ENCODE data around the gene FXYD3.

The FXYD3 gene

DNA sequence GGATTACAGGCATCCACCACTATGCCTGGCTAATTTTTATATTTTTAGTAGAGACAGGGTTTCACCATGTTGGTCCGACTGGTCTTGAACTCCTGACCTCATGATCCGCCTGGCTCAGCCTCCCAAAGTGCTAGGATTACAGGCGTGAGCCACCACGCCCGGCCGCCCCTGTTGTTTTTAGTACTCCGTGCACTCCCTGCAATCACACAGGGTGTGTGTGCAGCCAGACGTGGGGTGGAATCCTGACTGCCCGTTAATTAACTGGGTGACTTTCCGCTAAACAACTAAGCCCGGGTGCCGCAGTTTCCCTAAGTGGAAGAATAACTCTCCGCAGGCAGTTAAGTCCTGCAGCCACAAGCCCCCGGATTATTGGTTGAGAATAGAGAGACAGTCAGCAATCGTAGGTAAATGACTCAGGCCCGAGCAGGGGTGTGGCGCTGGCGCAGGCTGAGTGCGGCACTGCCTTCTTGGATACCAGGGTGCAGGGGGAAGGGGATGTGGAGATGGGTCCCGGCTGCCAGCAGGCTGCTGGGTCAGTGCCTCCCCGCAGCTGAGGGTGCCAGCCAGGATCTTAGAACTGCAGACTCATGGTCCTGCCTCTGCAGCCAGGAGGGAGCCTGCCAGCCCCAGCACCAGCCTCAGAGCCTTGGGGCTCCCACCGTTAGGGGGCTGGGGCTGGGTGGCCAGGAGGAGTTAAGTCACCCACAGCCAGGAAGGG is 6.1 kb upstream of the FXYD3 start:
- no peaks in the 10 kb centered on the region for H3K36me3 Mint-ChIP-seq
- peaks cover 19% of the 10 kb centered on the region for H3K27me3 Mint-ChIP-seq
- ATAC-seq = no peak
- H3K27ac Mint-ChIP-seq = no peak overlapping the region
- H3K4me1 Mint-ChIP-seq = peaks cover 4% of the 10 kb centered on the region
- no peak overlapping the region for H3K4me3 Mint-ChIP-seq
- H3K9me3 Mint-ChIP-seq = no peaks in the 10 kb centered on the region

DNA sequence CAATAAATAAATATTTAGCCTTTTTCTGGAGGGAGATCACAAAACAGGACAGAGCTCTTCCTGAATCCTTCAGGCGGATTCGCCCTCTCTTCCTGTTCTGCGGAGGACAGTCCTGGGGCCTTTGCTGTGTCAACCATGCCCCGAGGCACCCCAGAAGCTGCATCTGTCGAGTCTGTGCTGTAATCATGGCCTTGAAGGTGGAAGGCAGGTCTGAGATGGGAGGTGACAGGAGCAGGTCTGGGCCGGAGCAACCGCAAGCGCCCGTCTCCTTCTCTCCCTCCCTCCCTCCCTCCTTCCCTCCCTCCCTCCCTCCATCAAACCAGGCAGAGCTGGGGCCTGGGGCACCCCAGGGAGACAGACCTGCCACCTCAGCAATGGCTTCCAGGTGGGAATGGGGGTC is 4.6 kb upstream of the FXYD3 start:
- H3K36me3 Mint-ChIP-seq = no peaks in the 10 kb centered on the region
- no peak overlapping the region for H3K27ac Mint-ChIP-seq
- H3K4me1 Mint-ChIP-seq = peaks cover 9% of the 10 kb centered on the region
- no peak overlapping the region for H3K4me3 Mint-ChIP-seq
- ATAC-seq = no peak
- H3K27me3 Mint-ChIP-seq = peaks cover 19% of the 10 kb centered on the region
- H3K9me3 Mint-ChIP-seq = no peaks in the 10 kb centered on the region

DNA sequence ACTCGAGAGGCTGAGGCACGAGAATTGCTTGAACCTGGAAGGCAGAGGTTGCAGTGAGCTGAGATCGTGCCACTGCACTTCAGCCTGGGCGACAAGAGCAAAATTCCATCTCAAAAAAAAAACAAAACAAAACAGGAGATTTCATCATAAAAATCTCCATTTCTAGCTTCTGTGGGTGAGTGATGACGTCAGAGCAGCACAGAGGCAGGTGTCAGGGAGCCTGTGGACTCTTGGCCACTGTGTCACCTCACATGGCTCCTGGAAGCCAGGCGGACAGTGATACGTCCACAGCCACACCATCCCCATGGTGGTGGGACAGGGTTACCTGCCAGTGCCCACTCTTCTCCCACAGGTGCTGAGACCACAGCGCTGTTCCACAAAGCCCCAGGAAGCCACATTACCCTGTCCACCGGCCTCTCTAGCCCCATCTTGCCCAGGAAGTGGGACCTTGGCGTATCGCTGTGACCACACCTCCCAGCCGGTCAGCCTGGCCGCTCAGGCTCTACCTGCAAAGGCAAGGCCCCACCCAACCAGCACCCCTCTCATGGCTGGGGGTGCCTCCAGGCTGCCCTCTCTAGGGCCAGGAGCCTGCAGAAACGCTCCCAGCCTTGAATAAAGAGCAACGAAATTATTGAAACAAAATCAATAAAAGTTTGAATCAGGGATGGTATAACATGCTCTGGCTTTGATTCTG is 2.5 kb upstream of the FXYD3 start:
- H3K9me3 Mint-ChIP-seq = no peaks in the 10 kb centered on the region
- H3K36me3 Mint-ChIP-seq = no peaks in the 10 kb centered on the region
- H3K27me3 Mint-ChIP-seq = peaks cover 19% of the 10 kb centered on the region
- H3K27ac Mint-ChIP-seq = no peak overlapping the region
- no peak overlapping the region for H3K4me3 Mint-ChIP-seq
- peaks cover 9% of the 10 kb centered on the region for H3K4me1 Mint-ChIP-seq
- ATAC-seq = no peak

DNA sequence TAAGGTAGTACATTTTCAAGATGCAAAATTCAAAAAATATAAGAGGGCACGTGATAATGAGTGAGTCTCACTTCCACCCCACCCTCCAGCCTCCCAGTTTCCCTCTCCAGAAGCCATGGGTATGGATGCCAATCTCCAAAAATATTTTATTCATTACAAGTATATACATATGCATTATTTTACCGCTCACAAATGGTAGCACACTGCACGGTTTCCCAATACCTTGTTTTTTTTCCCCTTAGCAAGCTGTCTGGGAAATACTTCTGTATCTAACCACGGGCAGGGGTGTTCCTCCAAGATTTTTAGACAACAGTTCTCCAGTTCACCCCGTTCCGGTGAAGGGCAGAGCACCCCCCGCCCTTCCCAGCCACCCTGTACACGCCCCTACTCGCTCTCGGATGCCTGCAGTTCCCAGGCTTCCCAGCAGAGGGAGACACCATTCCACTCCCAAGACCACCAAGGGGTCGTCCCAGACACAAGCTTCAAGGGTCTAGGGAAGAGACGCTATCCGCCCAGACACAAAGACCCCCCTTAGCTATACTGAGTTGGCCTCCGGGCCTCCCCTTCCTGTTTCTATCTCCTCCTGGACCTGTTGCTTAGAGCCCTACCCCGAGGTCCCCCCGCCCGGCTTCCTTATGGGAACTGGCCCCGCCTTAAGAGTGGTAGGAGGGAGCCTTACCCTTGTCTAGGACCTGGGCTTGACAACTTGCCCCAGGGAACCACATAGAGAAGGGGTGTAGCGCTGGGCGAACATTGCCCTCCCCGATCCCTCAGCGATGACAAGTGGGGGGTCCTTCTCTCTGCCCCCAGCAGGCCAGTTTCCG is 1.1 kb upstream of the FXYD3 start:
- Mint-ChIP-seq H3K27me3 (peaks cover 10% of the 10 kb centered on the region), H3K36me3 (no peaks in the 10 kb centered on the region), H3K27ac (peak overlapping the region; percentile 14), H3K4me1 (peaks cover 9% of the 10 kb centered on the region), H3K4me3 (peak overlapping the region; percentile 32), H3K9me3 (no peaks in the 10 kb centered on the region)
- ATAC-seq = peak; percentile 81

DNA sequence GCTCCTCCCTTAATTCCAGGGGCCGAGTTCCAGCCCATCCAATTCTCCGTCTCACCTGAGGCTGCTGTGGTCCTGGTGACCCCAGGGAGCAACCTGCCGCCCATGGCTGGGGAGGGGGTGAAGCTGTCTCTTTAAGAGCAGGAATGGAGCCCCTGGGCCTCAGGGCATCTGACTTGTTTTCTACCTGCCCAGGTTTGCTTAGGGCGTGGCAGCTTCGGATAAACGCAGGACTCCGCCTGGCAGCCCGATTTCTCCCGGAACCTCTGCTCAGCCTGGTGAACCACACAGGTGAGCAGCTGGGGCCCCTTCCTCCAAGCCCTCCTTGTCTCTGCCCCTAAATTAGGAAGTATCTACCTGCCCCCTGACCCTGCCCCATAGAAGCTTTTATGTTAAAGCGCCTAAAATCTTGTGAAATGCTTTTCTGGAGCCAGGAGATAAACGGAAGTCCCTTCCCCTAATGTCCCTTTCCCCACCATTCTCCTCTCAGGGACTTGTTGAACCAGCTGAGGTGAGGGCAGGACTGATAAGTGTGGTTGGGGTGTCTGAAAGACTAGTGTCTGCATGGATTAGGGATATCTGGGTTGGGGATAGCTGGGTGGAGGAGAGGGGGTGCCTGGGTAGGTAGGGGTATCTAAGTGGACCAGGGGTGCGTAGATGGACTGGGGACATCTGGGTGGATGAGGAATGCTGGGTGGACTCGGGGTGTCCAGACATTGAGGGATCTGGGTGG is 614 bp downstream of the FXYD3 start:
- ATAC-seq = no peak
- no peak overlapping the region for H3K27ac Mint-ChIP-seq

DNA sequence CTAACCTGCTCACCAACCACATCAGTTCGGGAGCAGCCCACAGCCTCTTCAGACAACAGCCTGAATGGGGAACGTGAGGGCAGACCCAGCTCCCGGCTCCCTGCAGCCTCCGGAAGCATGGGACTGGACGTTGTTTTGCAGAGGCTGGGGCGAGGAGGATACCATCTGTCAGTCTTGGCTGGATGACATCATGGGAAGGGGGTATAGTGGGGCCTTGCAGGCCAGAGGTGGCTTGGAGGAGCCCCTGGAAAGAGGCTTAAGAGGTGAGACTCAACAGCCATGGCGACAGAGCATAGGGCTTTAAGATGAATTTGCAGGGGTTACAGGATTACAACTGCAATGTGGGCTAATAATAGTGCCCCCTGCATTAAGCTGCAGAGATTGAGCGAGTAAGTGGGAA is 1.5 kb downstream of the FXYD3 start:
- ATAC-seq = no peak
- H3K27me3 Mint-ChIP-seq = peaks cover 4% of the 10 kb centered on the region
- H3K27ac Mint-ChIP-seq = no peak overlapping the region
- no peak overlapping the region for H3K4me3 Mint-ChIP-seq
- peaks cover 26% of the 10 kb centered on the region for H3K4me1 Mint-ChIP-seq
- no peaks in the 10 kb centered on the region for H3K36me3 Mint-ChIP-seq
- H3K9me3 Mint-ChIP-seq = no peaks in the 10 kb centered on the region

More for the DNA sequence above, 614 bp downstream of the FXYD3 start:
- Mint-ChIP-seq H3K36me3 (no peaks in the 10 kb centered on the region), H3K9me3 (no peaks in the 10 kb centered on the region), H3K4me3 (no peak overlapping the region), H3K27me3 (peaks cover 10% of the 10 kb centered on the region), H3K4me1 (peaks cover 20% of the 10 kb centered on the region)

DNA sequence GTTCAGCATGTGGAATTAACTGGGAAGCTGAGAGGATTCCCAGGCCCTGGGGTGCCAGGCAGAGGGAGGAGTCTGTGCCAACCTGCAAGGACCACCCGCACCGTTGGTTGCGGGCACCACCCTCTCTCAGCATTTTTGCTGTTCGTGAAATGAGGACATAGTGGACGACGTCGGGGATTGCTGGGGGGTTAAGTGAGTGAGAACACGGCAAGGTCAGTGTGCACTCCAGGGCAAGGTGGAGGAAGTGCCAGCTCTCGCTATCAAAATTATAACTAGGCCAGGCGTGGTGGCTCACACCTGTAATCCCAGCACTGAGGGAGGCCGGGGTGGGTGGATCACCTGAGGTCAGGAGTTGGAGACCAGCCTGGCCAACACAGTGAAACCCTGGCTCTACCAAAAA is 2.2 kb downstream of the FXYD3 start:
- no peaks in the 10 kb centered on the region for H3K27me3 Mint-ChIP-seq
- no peak overlapping the region for H3K4me3 Mint-ChIP-seq

DNA sequence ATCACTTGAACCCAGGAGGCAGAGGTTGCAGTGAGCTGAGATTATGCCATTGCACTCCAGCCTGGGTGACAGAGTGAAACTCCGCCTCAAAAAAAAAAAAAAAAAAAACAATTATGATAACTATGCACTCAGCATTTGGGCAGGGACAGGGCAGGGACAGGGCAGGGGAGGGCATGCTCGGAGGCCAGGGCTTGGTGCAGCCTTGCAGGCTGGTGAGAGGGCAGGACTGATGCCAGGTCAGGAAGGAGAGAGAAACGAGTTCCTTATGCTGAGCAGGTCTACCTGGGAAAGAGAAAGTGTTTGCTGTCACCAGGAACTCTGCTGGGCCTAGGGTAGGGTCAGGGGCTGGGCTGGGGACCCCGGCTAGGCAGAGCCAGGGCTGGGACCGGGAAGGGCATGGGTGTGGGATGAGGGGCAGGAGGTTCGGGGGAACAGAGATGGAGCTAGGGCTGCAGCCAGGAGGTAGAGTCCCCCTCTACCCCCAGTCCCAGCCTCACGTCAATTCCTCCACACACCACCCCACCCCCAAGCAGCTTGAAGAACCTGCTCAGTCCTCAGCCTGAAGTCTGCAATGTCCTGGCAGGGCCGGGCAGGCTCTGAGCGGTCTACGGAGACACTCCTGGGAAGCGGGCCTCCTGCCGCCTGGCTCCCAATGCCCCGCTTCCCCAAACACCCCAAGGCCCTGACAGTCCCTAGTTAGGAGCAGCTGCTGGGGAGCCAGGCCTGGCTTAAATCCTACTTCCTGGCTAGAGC is 2.8 kb downstream of the FXYD3 start:
- Mint-ChIP-seq H3K27me3 (no peaks in the 10 kb centered on the region), H3K27ac (no peak overlapping the region), H3K36me3 (no peaks in the 10 kb centered on the region), H3K4me3 (no peak overlapping the region), H3K4me1 (peaks cover 26% of the 10 kb centered on the region), H3K9me3 (no peaks in the 10 kb centered on the region)
- no peak for ATAC-seq

More for the DNA sequence above, 2.2 kb downstream of the FXYD3 start:
- Mint-ChIP-seq H3K27ac (no peak overlapping the region), H3K36me3 (no peaks in the 10 kb centered on the region), H3K4me1 (peaks cover 26% of the 10 kb centered on the region), H3K9me3 (no peaks in the 10 kb centered on the region)
- no peak for ATAC-seq

DNA sequence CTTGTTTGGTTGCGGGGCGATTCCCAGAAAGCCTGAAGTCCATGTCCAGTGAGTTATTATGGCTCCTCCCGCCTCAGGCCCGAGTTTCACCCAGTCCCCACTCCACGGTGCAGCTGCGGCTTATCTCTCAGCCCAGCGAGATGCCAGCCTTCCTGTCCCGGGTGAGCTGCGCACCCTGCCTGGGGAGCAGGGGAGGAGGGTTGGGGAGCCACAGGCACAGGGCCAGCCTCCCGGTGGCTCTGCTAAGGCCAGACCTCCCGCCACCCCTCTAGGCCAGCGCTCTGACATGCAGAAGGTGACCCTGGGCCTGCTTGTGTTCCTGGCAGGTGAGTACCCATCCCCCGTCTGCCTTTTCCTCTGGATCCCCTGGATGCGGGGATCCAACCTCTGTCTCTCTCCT is 3.5 kb downstream of the FXYD3 start:
- Mint-ChIP-seq H3K9me3 (no peaks in the 10 kb centered on the region), H3K4me3 (no peak overlapping the region), H3K4me1 (peaks cover 32% of the 10 kb centered on the region), H3K27ac (no peak overlapping the region), H3K27me3 (no peaks in the 10 kb centered on the region), H3K36me3 (no peaks in the 10 kb centered on the region)
- no peak for ATAC-seq

DNA sequence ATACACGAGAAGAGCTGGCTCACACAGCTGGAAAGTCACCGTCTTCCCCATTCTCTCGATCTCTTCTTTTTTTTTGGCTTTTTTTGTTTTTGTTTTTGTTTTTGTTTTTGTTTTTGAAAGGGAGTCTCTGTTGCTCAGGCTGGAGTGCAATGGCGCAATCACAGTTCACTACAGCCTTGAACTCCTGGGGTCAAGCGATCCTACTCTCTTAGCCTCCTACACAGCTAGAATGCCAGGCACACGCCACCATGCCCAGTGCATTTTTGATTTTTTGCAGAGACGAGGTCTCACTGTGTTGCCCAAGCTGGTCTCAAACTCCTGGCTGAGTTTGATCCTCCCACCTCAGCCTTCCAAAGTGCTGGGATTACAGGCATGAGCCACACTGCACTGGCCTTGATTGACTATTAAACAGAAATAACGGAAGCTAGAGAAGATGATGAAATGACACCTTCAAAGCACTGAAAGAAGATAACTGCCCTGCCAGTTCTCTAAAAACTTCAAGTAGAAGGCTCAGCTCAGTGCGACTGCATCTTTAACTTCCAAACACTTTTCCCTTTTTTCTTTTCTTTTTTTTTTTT is 4.0 kb downstream of the FXYD3 start:
- Mint-ChIP-seq H3K36me3 (no peaks in the 10 kb centered on the region), H3K9me3 (no peaks in the 10 kb centered on the region), H3K27me3 (no peaks in the 10 kb centered on the region), H3K27ac (peak overlapping the region; percentile 1), H3K4me1 (peaks cover 34% of the 10 kb centered on the region), H3K4me3 (no peak overlapping the region)
- no peak for ATAC-seq

DNA sequence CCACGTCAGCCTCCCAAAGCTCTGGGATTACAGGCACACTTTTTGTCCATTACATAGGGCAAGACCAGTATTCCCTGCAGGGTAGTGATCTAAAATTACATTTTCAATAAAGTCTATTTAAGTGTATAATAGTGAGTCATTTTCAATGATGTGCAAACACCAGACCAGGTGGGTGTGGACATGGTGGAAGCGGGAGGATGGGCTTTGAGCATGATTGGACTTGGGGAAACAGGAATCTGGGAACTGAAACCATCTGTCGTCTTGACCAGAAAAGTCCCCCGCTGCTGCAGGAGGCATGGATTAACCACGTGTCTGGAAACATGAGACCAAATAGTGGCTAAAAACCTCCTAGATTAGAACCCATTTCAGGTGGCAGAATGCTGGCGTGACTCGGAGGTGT is 4.9 kb downstream of the FXYD3 start:
- H3K36me3 Mint-ChIP-seq = no peaks in the 10 kb centered on the region
- no peaks in the 10 kb centered on the region for H3K27me3 Mint-ChIP-seq
- no peaks in the 10 kb centered on the region for H3K9me3 Mint-ChIP-seq
- peak; percentile 5 for ATAC-seq
- peaks cover 38% of the 10 kb centered on the region for H3K4me1 Mint-ChIP-seq
- peak overlapping the region; percentile 1 for H3K27ac Mint-ChIP-seq
- H3K4me3 Mint-ChIP-seq = no peak overlapping the region

DNA sequence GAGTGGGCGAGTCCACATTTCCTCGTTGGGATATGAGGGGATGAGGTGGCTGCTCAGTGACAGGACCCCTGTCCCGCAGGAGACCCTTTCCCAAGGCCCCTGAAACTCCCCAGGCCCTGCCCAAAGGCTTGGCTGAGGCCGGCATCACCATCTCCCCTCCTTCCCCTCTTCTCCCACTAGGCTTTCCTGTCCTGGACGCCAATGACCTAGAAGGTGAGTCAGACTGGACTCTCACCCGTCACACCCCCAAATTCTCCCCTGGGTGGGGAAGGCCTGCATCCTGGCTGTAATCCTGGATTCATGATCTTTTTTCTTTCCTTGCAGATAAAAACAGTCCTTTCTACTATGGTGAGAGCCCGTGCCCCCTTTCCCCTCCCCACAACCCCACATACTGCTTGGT is 5.3 kb downstream of the FXYD3 start:
- Mint-ChIP-seq H3K36me3 (no peaks in the 10 kb centered on the region), H3K9me3 (no peaks in the 10 kb centered on the region), H3K27me3 (no peaks in the 10 kb centered on the region), H3K4me3 (no peak overlapping the region), H3K27ac (peak overlapping the region; percentile 1), H3K4me1 (peaks cover 42% of the 10 kb centered on the region)
- no peak for ATAC-seq

DNA sequence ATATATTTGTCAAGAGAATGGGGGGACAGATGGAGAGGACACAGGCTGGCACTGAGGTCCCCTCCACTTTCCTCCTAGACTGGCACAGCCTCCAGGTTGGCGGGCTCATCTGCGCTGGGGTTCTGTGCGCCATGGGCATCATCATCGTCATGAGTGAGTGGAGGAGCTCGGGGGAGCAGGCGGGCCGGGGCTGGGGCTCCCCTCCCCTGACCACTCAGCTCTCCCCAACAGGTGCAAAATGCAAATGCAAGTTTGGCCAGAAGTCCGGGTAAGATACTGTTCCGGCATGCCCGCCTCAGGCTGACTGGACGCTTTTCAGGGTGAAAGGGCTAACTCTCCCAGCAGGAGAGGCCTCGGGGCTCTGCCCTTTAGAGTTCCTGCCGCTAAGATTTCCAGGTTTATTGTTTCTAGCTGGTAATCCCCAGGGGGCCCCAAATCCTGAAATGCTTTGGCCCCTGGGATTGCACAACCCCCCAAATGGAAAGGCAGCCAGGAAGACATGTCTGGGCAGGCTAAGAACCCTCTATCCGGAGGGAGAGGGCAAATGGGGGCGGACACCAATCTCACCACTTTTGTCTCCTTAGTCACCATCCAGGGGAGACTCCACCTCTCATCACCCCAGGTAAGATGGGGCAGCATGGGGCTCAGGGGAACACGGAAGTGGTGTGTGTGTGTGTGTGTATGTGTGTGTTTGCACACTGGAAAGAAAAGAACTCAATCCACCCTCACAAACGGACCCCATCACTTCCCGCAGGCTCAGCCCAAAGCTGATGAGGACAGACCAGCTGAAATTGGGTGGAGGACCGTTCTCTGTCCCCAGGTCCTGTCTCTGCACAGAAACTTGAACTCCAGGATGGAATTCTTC is 7.3 kb downstream of the FXYD3 start:
- Mint-ChIP-seq H3K4me3 (no peak overlapping the region), H3K27me3 (no peaks in the 10 kb centered on the region), H3K4me1 (peaks cover 43% of the 10 kb centered on the region), H3K9me3 (no peaks in the 10 kb centered on the region), H3K27ac (peak overlapping the region; percentile 88), H3K36me3 (no peaks in the 10 kb centered on the region)
- ATAC-seq = no peak

Measured in stimulated activated memory B cell treated with anti-CD40 and anti-IgM and Interleukin-4, amounts not matched to agents 10 μg/mL and 1 μg/mL and 100 μg/mL, for 72 hours (primary cell).